WERI-Rb-1 (cell line): ENCODE results near the gene PLXND1.

Experiments
- DNase-seq: peaks from one replicate; pipeline ENCODE4 v3.0.0-alpha.2; 2020
- H3K27ac ChIP-seq: fragments of 250-450 bp; sonication (Bioruptor Pico); 2 replicates; pipeline ENCODE4 v1.5.1; 2020; ENCODE audit warnings: mild to moderate bottlenecking, moderate library complexity
- H3K27me3 ChIP-seq: fragments of 250-450 bp; sonication (Bioruptor Pico); 2 replicates; pipeline ENCODE4 v1.5.1; 2021; ENCODE audit warnings: mild to moderate bottlenecking, low read depth, moderate library complexity; ENCODE audit not compliant: insufficient read depth, severe bottlenecking
- H3K36me3 ChIP-seq: fragments of 250-450 bp; sonication (Bioruptor Pico); 2 replicates; pipeline ENCODE4 v1.5.1; 2020; ENCODE audit warnings: mild to moderate bottlenecking, moderate library complexity
- H3K4me3 ChIP-seq: 2 replicates; pipeline ENCODE4 v1.5.1; 2011; ENCODE audit warnings: low read depth, mild to moderate bottlenecking, control low read depth, low read length
- H3K9me3 ChIP-seq: fragments of 250-450 bp; sonication (Bioruptor Pico); 2 replicates; pipeline ENCODE4 v1.5.1; 2021; ENCODE audit warnings: mild to moderate bottlenecking, moderate library complexity; ENCODE audit not compliant: severe bottlenecking
- CTCF ChIP-seq: IDR thresholded peaks from 2 replicates; pipeline ENCODE4 v1.5.1; 2011; ENCODE audit warnings: low read depth, mild to moderate bottlenecking, control low read depth, inconsistent platforms, low read length

PLXND1 gene

GRCh38 chr3:129528589-129529100 lies 77.8 kb downstream of the PLXND1 start, which contains the start of gene RHO:
TSS of gene RHO (plus strand) at chr3:129528639. CDS start at chr3:129528734, 95 bp downstream.
- H3K27ac ChIP-seq, result no peak within 1 kb of the TSS
- TF ChIP-seq CTCF, result no peak

GRCh38 chr3:129527262-129527661 lies 79.2 kb downstream of the PLXND1 start:
- H3K27me3 ChIP-seq, result no peaks in the 10 kb centered on the region
- no peak overlapping the region for H3K4me3 ChIP-seq
- no peak for TF ChIP-seq CTCF
- DNase-seq, result no peak
- no peaks in the 10 kb centered on the region for H3K9me3 ChIP-seq
- H3K36me3 ChIP-seq, result no peaks in the 10 kb centered on the region
- no peak overlapping the region for H3K27ac ChIP-seq

More at GRCh38 chr3:129528589-129529100, 77.8 kb downstream of the PLXND1 start, which contains the start of gene RHO:
- Histone ChIP-seq H3K36me3 (no peaks in the 10 kb centered on the region), H3K27me3 (no peaks in the 10 kb centered on the region), H3K9me3 (no peaks in the 10 kb centered on the region), H3K4me3 (no peak within 1 kb of the TSS)
- DNase-seq, result no peak

GRCh38 chr3:129526121-129526900 lies 80.2 kb downstream of the PLXND1 start:
- DNase-seq, result no peak
- no peak overlapping the region for H3K27ac ChIP-seq
- H3K4me3 ChIP-seq, result no peak overlapping the region
- no peaks in the 10 kb centered on the region for H3K9me3 ChIP-seq
- no peak for TF ChIP-seq CTCF
- H3K27me3 ChIP-seq, result no peaks in the 10 kb centered on the region
- no peaks in the 10 kb centered on the region for H3K36me3 ChIP-seq

GRCh38 chr3:129525341-129525968 lies 81.0 kb downstream of the PLXND1 start:
- Histone ChIP-seq H3K36me3 (no peaks in the 10 kb centered on the region), H3K4me3 (no peak overlapping the region), H3K27me3 (no peaks in the 10 kb centered on the region), H3K9me3 (no peaks in the 10 kb centered on the region), H3K27ac (no peak overlapping the region)
- TF ChIP-seq CTCF, result no peak
- DNase-seq, result no peak

GRCh38 chr3:129524081-129524480 lies 82.4 kb downstream of the PLXND1 start:
- no peak for DNase-seq

More at GRCh38 chr3:129524081-129524480, 82.4 kb downstream of the PLXND1 start:
- Histone ChIP-seq H3K9me3 (no peaks in the 10 kb centered on the region), H3K36me3 (no peaks in the 10 kb centered on the region), H3K27ac (no peak overlapping the region), H3K27me3 (no peaks in the 10 kb centered on the region), H3K4me3 (no peak overlapping the region)
- TF ChIP-seq CTCF, result no peak
